Measurements from ENCODE around the gene PADI4.

- TF ChIP-seq CTCF (IDR thresholded peaks at IDR 0.05): peak in 5 of 7 experiments; percentile 31 to 79 (median 58)
- TF ChIP-seq POLR2A (IDR thresholded peaks at IDR 0.05): no peak
These were observed 28.1 kb downstream of the PADI4 start for GRCh38 chr1:17335821-17336710.
